Mammary epithelial cell (primary cell): ENCODE data around the gene AP1M2.

Source experiments
- EZH2 ChIP-seq: IDR thresholded peaks from 2 replicates; pipeline ENCODE4 v1.6.1; 2012; ENCODE audit warnings: low read length, inconsistent platforms, borderline replicate concordance
- TF ChIP-seq, protein P1 (sequence below), 2 donors: IDR thresholded peaks in 1 of 2; conservative IDR thresholded peaks in 1 of 2; 2 replicates each; pipeline ENCODE4 v1.5.1; 2011 to 2012; ENCODE audit warnings: inconsistent platforms in 2 of 2, low read length in 2 of 2, mild to moderate bottlenecking in 2 of 2, control low read depth in 1 of 2, low read depth in 1 of 2; ENCODE audit not compliant: insufficient read depth in 1 of 2; ENCODE audit errors: extremely low read depth in 1 of 2

DNA sequence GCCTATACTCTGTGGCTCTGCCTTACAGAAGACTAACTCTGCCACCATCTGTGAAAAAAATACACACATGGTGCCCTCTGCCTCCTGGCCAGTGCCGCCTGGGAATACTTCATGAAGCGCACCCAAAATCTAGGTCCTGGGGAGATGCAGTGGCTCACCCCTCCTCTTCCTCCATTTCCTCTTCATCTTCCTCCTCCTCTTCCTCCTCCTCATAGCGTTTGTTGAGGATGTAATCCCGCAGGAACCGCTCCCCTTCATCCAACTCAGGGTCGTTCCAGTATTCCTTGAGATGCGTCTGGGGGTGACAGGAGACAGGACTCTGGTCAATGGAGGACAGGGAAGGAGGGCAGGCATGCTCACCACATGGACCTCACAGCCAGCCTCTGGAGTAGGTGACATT, 27.0 kb downstream of the AP1M2 start:
- TF ChIP-seq, protein P1, sequence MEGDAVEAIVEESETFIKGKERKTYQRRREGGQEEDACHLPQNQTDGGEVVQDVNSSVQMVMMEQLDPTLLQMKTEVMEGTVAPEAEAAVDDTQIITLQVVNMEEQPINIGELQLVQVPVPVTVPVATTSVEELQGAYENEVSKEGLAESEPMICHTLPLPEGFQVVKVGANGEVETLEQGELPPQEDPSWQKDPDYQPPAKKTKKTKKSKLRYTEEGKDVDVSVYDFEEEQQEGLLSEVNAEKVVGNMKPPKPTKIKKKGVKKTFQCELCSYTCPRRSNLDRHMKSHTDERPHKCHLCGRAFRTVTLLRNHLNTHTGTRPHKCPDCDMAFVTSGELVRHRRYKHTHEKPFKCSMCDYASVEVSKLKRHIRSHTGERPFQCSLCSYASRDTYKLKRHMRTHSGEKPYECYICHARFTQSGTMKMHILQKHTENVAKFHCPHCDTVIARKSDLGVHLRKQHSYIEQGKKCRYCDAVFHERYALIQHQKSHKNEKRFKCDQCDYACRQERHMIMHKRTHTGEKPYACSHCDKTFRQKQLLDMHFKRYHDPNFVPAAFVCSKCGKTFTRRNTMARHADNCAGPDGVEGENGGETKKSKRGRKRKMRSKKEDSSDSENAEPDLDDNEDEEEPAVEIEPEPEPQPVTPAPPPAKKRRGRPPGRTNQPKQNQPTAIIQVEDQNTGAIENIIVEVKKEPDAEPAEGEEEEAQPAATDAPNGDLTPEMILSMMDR (conservative IDR thresholded peaks at IDR 0.05 in 1 of 2, IDR thresholded peaks at IDR 0.05 in 1 of 2; ENCODE audit: extremely low read depth in 1 of 2, insufficient read depth in 1 of 2, low read depth in 1 of 2, low read length in 2 of 2): no peak
- no peak for TF ChIP-seq EZH2
